H9 (cell line): ENCODE measurements around the gene SMARCD2. TPM values are rescaled to one million over a fixed set of nuclear protein-coding genes. Genes with fewer than 3 reads are reported as not detected.

Experiments used
- DNase-seq: peaks from one replicate; pipeline ENCODE4 v3.0.0-alpha.2; 2017
- H2AFZ ChIP-seq: one replicate; pipeline ENCODE4 v1.6.1; 2013; ENCODE audit warnings: mild to moderate bottlenecking, low read length, control low read depth, moderate library complexity
- H2AK5ac ChIP-seq: 2 replicates; pipeline ENCODE4 v1.6.1; 2013; ENCODE audit warnings: low read length, control low read depth, mixed read lengths; ENCODE audit not compliant: insufficient read length
- H2BK120ac ChIP-seq: one replicate; pipeline ENCODE4 v1.6.1; 2013; ENCODE audit warnings: low read depth, mild to moderate bottlenecking, low read length, control low read depth, inconsistent platforms; ENCODE audit not compliant: poor library complexity, severe bottlenecking
- H2BK12ac ChIP-seq: 2 replicates; pipeline ENCODE4 v1.6.1; 2013; ENCODE audit warnings: low read length, control low read depth, mixed read lengths, low read depth; ENCODE audit not compliant: insufficient read length
- H2BK15ac ChIP-seq: 2 replicates; pipeline ENCODE4 v1.6.1; 2013; ENCODE audit warnings: low read depth, low read length, control low read depth
- H2BK20ac ChIP-seq: one replicate; pipeline ENCODE4 v1.6.1; 2013; ENCODE audit warnings: low read depth, mild to moderate bottlenecking, low read length, control low read depth, inconsistent platforms; ENCODE audit not compliant: poor library complexity, severe bottlenecking
- H2BK5ac ChIP-seq: 2 replicates; pipeline ENCODE4 v1.6.1; 2013; ENCODE audit warnings: low read length, control low read depth, mixed read lengths; ENCODE audit not compliant: insufficient read length
- H3K14ac ChIP-seq: 2 replicates; pipeline ENCODE4 v1.6.1; 2013; ENCODE audit warnings: low read length, control low read depth; ENCODE audit not compliant: insufficient read depth
- H3K18ac ChIP-seq: 2 replicates; pipeline ENCODE4 v1.6.1; 2013; ENCODE audit warnings: low read depth, mild to moderate bottlenecking, mixed read lengths, low read length, control low read depth; ENCODE audit not compliant: insufficient read length
- H3K23ac ChIP-seq: 2 replicates; pipeline ENCODE4 v1.6.1; 2013; ENCODE audit warnings: low read length, control low read depth, mixed read lengths, low read depth; ENCODE audit not compliant: insufficient read length
- H3K23me2 ChIP-seq: 2 replicates; pipeline ENCODE4 v1.6.1; 2013; ENCODE audit warnings: low read depth, mild to moderate bottlenecking, mixed read lengths, low read length, control low read depth; ENCODE audit not compliant: insufficient read length, poor library complexity, severe bottlenecking
- H3K27ac ChIP-seq: 2 replicates; pipeline ENCODE4 v1.5.1; 2013; ENCODE audit warnings: low read length, control low read depth, mixed read lengths, low read depth; ENCODE audit not compliant: insufficient read length
- H3K27me3 ChIP-seq: 2 replicates; pipeline ENCODE4 v1.6.1; 2013; ENCODE audit warnings: low read length, control low read depth, inconsistent platforms; ENCODE audit not compliant: insufficient read depth
- H3K4ac ChIP-seq: 2 replicates; pipeline ENCODE4 v1.6.1; 2013; ENCODE audit warnings: low read depth, mild to moderate bottlenecking, control low read depth, inconsistent platforms, low read length, moderate library complexity
- H3K4me1 ChIP-seq: 2 replicates; pipeline ENCODE4 v1.6.1; 2013; ENCODE audit warnings: low read length, control low read depth, inconsistent platforms; ENCODE audit not compliant: insufficient read depth
- H3K4me2 ChIP-seq: 2 replicates; pipeline ENCODE4 v1.6.1; 2013; ENCODE audit warnings: low read length, control low read depth, mixed read lengths; ENCODE audit not compliant: insufficient read length, insufficient read depth
- H3K56ac ChIP-seq: 2 replicates; pipeline ENCODE4 v1.6.1; 2013; ENCODE audit warnings: low read depth, mild to moderate bottlenecking, mixed read lengths, low read length, control low read depth; ENCODE audit not compliant: insufficient read length
- H3K79me1 ChIP-seq: 2 replicates; pipeline ENCODE4 v1.6.1; 2013; ENCODE audit warnings: low read depth, mild to moderate bottlenecking, moderate library complexity, low read length, control low read depth, inconsistent platforms; ENCODE audit not compliant: insufficient read depth, poor library complexity, severe bottlenecking
- H3K79me2 ChIP-seq: 2 replicates; pipeline ENCODE4 v1.6.1; 2013; ENCODE audit warnings: low read length, control low read depth, inconsistent platforms; ENCODE audit not compliant: insufficient read depth
- H3K9ac ChIP-seq: 2 replicates; pipeline ENCODE4 v1.6.1; 2013; ENCODE audit warnings: low read length, control low read depth, mixed read lengths; ENCODE audit not compliant: insufficient read length; ENCODE audit errors: extremely low read depth
- H3K9me3 ChIP-seq: one replicate; pipeline ENCODE4 v1.6.1; 2013; ENCODE audit warnings: low read depth, low read length, inconsistent platforms; ENCODE audit not compliant: control insufficient read depth
- H3T11ph ChIP-seq: one replicate; pipeline ENCODE4 v1.6.1; 2013; ENCODE audit warnings: mild to moderate bottlenecking, low read length, control low read depth, inconsistent platforms
- H4K20me1 ChIP-seq: one replicate; pipeline ENCODE4 v1.6.1; 2013; ENCODE audit not compliant: control insufficient read depth, insufficient read length, insufficient read depth
- H4K5ac ChIP-seq: 2 replicates; pipeline ENCODE4 v1.6.1; 2013; ENCODE audit warnings: low read depth, mild to moderate bottlenecking, mixed read lengths, low read length, control low read depth; ENCODE audit not compliant: insufficient read length
- H4K8ac ChIP-seq: replicated peaks from 2 replicates; pipeline ENCODE4 v1.6.1; 2013; ENCODE audit warnings: low read length, control low read depth, mixed read lengths, low read depth; ENCODE audit not compliant: insufficient read length
- H4K91ac ChIP-seq: 2 replicates; pipeline ENCODE4 v1.6.1; 2013; ENCODE audit warnings: low read depth, mild to moderate bottlenecking, moderate library complexity, mixed read lengths, low read length, control low read depth; ENCODE audit not compliant: insufficient read length
- H3K27ac Mint-ChIP-seq, 3 experiments: 2 replicates in 2 of 3; 3 replicates in 1 of 3; pipeline ENCODE4 v1.8.0; 2020 to 2021; ENCODE audit warnings: mixed read lengths in 3 of 3, mild to moderate bottlenecking in 1 of 3, moderate library complexity in 1 of 3
- H3K27me3 Mint-ChIP-seq: 2 replicates; pipeline ENCODE4 v1.8.0; 2021; ENCODE audit warnings: low read depth, mild to moderate bottlenecking, moderate library complexity, mixed read lengths
- H3K36me3 Mint-ChIP-seq, 3 experiments: 2 replicates in 2 of 3; 3 replicates in 1 of 3; pipeline ENCODE4 v1.8.0; 2020 to 2021; ENCODE audit warnings: low read depth in 3 of 3, mixed read lengths in 3 of 3; ENCODE audit not compliant: insufficient read depth in 1 of 3
- H3K4me1 Mint-ChIP-seq, 2 experiments: 2 replicates each; pipeline ENCODE4 v1.8.0; 2020; ENCODE audit warnings: mixed read lengths in 2 of 2
- H3K4me3 Mint-ChIP-seq, 2 experiments: 2 replicates in 1 of 2; 3 replicates in 1 of 2; pipeline ENCODE4 v1.8.0; 2020 to 2021; ENCODE audit warnings: mild to moderate bottlenecking in 2 of 2, mixed read lengths in 2 of 2, moderate library complexity in 1 of 2
- H3K9me3 Mint-ChIP-seq, 2 experiments: 2 replicates in 1 of 2; 3 replicates in 1 of 2; pipeline ENCODE4 v1.8.0; 2020; ENCODE audit warnings: mild to moderate bottlenecking in 2 of 2, mixed read lengths in 2 of 2, moderate library complexity in 1 of 2
- CTCF ChIP-seq: fragments of 200-600 bp; sonication (generic); conservative IDR thresholded peaks from 3 replicates; pipeline ENCODE4 v1.8.0; 2021; ENCODE audit warnings: antibody characterized with exemption, mild to moderate bottlenecking
- WGBS: extraction: QIAGEN DNeasy Blood & Tissue Kit; methylation state at CpG from one replicate; pipeline ENCODE4 v1.1.7; 2013; ENCODE audit warnings: missing lambda C conversion rate, low lambda C conversion rate, mixed read lengths; ENCODE audit not compliant: insufficient read length; ENCODE audit errors: extremely low coverage; 5-methylcytosine and 5-hydroxymethylcytosine counted together
- total RNA-seq: library from RNA; stranded (reverse); gene quantifications from 2 replicates; pipeline ENCODE4 v1.2.1, GENCODE V29; 2021

Gene SMARCD2
- total RNA-seq, 1 experiment from 2014 or later: 68.9 TPM

GRCh38 chr17:63845509-63845908, 3.0 kb upstream of the SMARCD2 start:
- Histone ChIP-seq H3K4me2 (no peak overlapping the region), H3T11ph (no peak overlapping the region), H2BK20ac (no peak overlapping the region), H4K91ac (no peak overlapping the region), H3K56ac (no peak overlapping the region), H3K18ac (no peak overlapping the region), H3K4me1 (no peaks in the 10 kb centered on the region; the same call in 1 of the 2 replicates), H3K27ac (no peak overlapping the region), H2BK5ac (no peak overlapping the region), H3K9ac (no peak overlapping the region), H3K23me2 (peaks cover 10% of the 10 kb centered on the region), H3K23ac (no peak overlapping the region), H3K79me2 (peaks cover 3% of the 10 kb centered on the region; the same call in 1 of the 2 replicates), H2BK120ac (no peak overlapping the region), H2BK12ac (no peak overlapping the region), H3K4ac (no peak overlapping the region), H4K5ac (no peak overlapping the region), H2AFZ (no peak overlapping the region), H3K27me3 (peaks cover 4% of the 10 kb centered on the region; the same call in 1 of the 2 replicates), H3K79me1 (no peaks in the 10 kb centered on the region), H3K14ac (no peak overlapping the region), H4K8ac (no peak overlapping the region), H2BK15ac (no peak overlapping the region), H2AK5ac (no peak overlapping the region), H4K20me1 (no peaks in the 10 kb centered on the region), H3K9me3 (no peaks in the 10 kb centered on the region)
- H3K9me3 Mint-ChIP-seq: peaks cover 8 to 15% of the 10 kb centered on the region in 2 experiments
- no CpG with 5 or more reads among the region's 1 CpG for WGBS
- no peak for TF ChIP-seq CTCF
- H3K27me3 Mint-ChIP-seq: peaks cover 50% of the 10 kb centered on the region
- peaks cover 12 to 22% of the 10 kb centered on the region in 2 experiments for H3K4me1 Mint-ChIP-seq
- no peak overlapping the region for H3K4me3 Mint-ChIP-seq
- no peak overlapping the region for H3K27ac Mint-ChIP-seq
- H3K36me3 Mint-ChIP-seq: peaks cover 0 to 16% (median 3%) of the 10 kb centered on the region in 3 experiments; a peak in 4 of 7 replicates
- DNase-seq: no peak
